Activated T-cell treated with anti-CD3 and anti-CD28 coated beads for 24 hours (primary cell): ENCODE data around the gene DNAJA1.
A peak's percentile ranks its signal among the peaks of the same experiment; 100 is the strongest.
"Not testable (repeated sequence)": the region's sequence is repeated elsewhere in the genome, so short reads cannot be mapped to it uniquely, and the experiment has no call there.

Experiments used
- DNase-seq: peaks from one replicate; pipeline ENCODE4 v3.0.0-alpha.2; 2020; ENCODE audit warnings: low read depth

The DNAJA1 gene

DNA sequence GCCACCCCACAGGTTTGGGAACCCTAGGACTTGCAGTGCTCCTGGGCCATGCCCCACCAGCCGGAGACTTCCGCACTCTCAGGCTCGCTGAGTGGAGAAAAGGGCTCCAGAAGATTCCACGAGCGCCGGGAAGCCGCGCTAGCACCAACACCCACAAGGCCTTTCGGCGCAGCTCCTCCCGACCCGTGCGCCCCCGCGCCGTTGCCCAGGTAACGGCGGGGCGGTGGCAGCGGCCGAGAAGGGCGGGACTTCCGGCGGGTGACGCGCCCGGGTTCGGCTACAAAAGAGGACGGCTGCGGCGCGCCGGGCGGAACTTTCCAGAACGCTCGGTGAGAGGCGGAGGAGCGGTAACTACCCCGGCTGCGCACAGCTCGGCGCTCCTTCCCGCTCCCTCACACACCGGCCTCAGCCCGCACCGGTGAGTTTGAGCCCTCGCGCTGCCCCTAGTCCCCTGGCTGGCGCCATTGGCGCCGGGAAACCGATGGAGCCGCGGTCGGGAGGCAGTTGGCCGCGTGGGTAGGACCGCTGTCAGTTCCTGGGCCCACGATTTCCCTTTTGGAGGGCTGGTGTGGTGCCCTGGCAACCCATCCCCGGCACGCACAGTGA lies at the start of gene DNAJA1:
Gene DNAJA1 (plus strand): TSS at position 308 of the 606 bp plus-strand sequence. CDS start 1,212 bp downstream, outside the sequence.
- DNase-seq: peak; percentile 93

- DNase-seq: no peak
These were observed 47.0 kb upstream of the DNAJA1 start for GRCh38 chr9:32978051-32978450.

- no peak for DNase-seq
These were observed 38.1 kb upstream of the DNAJA1 start for GRCh38 chr9:32986971-32987370.

- DNase-seq: no peak
These were observed 35.4 kb upstream of the DNAJA1 start for GRCh38 chr9:32989660-32990059.

DNA sequence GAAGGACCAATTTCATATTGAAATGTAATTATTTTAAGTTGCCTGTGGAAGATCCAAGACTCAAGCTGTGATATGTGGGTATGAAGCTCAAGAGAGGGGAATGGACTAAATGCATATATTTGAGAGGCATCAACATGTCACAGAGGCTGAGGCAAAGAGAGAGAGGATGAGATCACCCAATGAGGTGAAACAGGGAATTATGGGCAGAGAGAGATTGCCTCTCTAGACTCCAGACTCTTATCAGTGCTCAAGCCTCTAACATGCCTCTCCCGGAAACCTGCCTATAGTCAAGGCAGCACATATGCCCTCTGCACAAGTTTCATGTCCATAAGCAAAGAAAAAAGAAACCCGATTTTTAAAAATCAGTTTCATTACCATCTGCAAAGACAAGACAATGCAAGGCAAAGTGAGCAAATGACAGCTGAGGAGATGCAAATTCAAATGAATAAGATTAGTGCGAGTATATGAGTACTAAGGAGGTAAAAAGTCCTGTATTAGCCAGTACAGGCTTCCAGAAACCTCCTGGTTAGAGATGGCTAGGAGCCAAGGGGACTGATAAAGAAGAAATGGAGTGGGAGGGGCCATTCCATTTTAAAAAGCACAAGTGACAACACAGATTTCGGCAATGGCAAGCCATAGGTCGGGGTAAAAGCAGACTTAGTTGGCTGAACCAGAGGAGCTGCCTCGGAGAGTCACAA lies 33.0 kb upstream of the DNAJA1 start:
- DNase-seq: no peak

- no peak for DNase-seq
These were observed 32.4 kb upstream of the DNAJA1 start for GRCh38 chr9:32992595-32993238.

GRCh38 chr9:33000682-33001055 lies 24.4 kb upstream of the DNAJA1 start:
- DNase-seq: peak; percentile 23

GRCh38 chr9:33005335-33005734 lies 19.7 kb upstream of the DNAJA1 start:
- DNase-seq: not testable (repeated sequence)

- DNase-seq: no peak
These were observed 17.3 kb upstream of the DNAJA1 start for GRCh38 chr9:33007755-33008154.

- DNase-seq: no peak
These were observed 13.2 kb upstream of the DNAJA1 start for GRCh38 chr9:33011831-33012230.

DNA sequence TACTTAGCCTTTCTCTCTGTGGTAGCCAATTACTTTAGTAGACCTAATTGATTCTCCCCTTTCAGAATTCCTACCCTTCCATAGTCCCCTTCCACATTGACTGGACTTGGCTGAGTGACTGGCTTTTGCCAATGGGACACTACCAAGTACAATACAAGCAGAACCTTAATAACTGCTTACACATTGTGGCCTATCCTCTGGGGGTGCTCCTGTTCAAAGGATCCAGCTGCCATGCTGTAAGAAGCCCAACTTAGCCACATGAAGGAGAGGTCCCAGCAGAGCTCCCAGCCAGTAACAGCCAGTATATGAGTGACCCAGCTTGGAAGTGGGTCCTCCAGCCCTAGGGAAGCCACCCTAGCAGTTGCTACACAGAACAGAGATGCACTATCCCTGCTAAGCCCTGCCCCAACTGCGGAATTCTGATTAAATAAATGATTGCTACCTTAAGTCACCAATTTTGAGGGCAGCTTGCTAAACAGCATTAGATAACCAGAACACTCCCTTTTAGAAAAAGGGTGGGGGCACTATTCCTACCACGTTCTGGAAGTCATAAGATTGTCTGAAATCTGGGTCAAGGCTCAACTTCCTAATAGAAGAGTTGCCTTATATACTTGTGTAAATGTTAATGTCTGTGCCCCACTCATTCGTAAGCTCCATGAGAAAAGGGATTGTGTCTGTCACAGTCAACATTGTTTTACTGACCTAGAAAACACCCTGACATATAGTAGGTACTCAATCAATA lies 12.6 kb upstream of the DNAJA1 start:
- DNase-seq: no peak

- no peak for DNase-seq
These were observed 11.0 kb upstream of the DNAJA1 start for GRCh38 chr9:33013962-33014664.

GRCh38 chr9:33014665-33015014 lies 10.4 kb upstream of the DNAJA1 start:
- DNase-seq: no peak

GRCh38 chr9:33017283-33018041 lies 7.6 kb upstream of the DNAJA1 start:
- no peak for DNase-seq

- no peak for DNase-seq
These were observed 5.3 kb upstream of the DNAJA1 start for GRCh38 chr9:33019797-33020196.

DNA sequence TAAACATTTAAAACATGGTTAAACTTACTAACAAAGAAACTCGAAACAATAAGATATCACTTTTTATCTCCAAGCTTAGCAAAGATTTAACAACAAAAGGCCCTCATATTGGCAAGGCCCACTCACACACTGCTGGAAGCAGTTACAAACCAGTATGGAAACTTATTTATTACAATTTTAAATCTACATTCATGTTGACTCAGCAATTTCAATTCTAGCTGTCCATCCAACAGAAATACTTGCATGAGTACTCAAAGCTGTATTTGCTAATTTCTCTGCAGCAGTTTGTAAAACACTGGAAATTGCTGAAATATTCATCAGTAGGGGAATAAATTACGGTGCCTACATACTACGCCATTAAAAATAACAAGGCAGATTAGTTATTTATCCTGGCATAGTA lies 2.8 kb upstream of the DNAJA1 start:
- no peak for DNase-seq

- no peak for DNase-seq
These were observed 2.3 kb upstream of the DNAJA1 start for GRCh38 chr9:33022755-33023154.

DNA sequence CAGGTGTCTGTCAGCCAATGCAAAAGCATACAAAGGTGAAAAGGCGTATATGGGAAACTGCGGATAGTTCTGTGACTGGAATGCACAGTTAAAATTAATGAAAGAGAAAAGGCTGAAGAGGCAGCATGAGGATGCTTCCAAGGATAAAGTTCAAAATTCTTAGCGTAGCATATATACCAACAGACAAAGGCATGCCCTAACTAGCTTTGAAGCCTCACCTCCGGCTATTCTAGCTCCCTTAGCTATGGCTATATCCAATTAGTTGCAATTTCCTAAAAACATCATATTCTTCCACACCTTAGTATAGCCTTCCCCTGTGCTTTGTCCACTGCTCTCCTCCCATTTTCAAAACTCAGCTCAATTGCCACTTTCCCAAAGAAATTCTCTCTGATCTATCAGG lies 1.4 kb upstream of the DNAJA1 start:
- no peak for DNase-seq

DNA sequence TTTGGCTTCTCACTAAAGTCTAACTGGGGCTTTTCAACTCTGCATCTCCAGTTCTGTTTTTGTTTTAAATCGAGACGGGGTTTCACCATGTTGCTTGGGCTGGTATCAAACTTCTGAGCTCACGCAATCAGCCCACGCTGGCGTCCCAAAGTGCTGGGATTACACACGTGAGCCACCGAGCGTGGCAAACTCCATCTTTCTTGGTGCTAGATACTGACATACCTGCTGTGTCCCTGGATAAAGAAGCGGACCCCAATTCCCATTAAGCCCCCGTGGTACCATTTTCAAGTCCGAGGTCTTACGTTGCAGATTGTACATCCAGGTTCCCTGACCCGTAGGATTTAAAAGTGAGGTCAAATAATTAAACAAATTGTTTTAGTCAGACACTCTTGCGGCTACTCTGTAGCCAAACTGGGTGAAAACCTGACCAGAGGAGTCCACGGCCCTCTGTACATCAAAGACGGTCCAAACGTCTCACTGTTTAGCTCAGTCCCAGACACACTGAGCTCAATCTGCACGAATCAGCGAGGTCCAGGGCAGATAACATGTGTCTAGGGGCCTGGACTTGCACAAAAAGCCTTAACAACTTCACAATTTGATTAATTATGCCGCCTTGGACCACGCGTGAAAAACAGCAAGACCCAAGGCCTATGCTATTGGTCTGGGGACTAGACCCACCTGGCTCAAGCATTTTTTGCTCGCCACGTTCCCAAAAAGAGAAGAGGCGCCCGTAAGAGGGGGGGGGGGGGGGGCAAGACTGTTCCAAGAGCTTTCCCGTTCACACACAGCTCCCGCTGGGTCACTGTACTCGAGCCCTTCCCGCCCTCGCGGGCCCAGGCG lies 727 bp upstream of the DNAJA1 start:
- DNase-seq: no peak

DNA sequence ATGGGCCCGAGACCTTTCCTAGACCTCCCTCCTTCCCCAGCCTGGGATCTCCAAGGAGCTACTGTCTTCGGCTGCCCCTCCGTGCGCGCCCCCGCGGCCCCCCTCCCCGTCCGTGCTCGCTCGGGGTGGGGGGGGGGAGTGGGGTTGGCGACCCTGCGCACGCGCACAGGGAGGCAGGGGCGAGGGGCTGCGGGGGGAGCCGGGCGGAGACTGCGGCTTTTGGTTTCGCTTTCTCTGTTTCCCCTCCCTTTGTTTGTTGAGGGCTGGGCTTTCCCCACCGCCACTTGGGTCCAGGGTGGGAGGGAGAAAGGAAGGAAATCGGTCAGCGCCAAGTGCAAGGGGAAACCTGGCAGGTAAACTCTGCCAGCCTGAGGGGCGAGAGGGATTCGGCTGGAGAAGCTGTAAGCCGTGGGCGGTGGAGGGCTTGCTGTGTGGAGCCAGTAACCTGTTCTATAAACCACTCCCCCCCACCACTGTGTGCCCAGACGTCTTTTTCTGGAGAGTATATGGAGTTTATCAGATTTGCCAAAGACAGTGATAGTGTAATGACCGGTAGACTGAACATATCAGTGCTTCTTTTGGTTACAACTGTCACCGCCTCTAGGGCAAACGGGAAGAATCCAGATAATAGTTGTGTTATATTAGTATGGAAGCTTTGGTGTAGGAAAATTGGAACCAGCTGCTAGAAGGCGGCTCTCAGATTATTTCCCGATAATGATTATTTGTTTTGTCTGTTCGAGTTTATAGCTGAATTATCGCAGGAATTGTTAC lies 684 bp downstream of the DNAJA1 start:
- peak; percentile 74 for DNase-seq
